Measurements from ENCODE around the gene COQ9. TPM values are rescaled to one million over a fixed set of nuclear protein-coding genes. Genes with fewer than 3 reads are reported as not detected.
"Not testable (repeated sequence)": the region's sequence is repeated elsewhere in the genome, so short reads cannot be mapped to it uniquely, and the experiment has no call there.

COQ9 gene
- polyA plus RNA-seq, 3 donors: 100 to 114 (median 114) TPM

DNA sequence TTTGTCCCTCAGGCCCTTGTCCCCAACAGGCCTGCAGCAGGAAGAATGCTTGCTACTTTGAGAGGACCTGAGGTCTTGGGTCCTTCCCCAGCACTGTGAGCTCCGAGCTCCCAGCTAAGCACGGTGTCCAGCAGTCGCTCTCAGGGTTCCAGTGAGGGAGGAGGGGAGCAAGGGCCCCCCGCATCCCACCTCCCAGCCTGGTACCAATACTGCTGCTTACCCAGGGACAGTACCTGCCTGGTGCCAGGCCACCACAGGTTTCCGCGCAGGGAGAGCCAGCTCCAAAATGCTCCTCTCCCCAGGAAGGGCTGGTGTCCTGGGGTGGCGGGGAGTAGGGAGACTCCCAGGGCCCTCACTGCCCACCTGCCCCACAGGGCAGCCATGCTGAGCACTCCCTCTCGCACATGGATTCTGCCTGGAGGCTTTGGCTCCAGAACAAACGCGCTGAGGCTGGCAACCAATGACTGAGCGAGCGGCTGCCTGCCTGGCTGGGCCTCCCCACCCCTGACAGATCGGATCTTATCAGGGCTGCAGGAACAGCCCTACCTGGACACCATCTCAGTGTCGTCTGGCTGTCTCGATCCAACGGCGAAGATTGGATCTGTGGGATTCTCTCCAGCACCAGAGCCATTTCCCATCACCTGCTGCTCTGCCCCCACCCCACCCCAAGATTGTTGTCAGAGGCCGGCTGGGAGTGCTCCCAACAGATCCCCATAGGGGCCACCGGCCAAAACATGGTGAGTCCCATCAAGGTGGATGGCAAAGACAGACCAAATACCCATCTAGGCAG lies 36.6 kb downstream of the COQ9 start:
- no peak for DNase-seq

DNA sequence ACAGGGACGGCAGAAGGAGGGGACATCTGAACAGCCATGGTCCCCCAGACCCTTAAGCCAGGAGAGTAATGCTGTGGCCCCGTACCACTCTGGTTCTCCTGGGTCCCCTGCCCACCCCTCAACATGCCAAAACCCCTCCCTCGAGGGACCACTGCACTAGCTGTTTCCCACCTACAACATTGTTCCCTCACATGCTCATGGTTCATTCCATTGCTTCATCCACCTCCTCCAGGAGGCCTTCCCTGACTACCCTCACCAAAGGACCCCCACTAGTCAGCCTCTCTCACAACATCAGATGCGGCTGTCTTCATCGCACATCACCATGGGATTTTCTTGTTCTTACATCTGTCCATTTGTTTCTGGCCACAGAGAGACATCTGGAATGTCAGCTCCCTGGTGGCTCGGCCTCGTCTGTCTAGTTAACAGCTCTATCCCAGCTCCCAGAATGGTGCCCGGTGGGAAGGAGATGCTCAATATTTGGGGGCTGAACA lies 37.3 kb downstream of the COQ9 start:
- DNase-seq: no peak

DNA sequence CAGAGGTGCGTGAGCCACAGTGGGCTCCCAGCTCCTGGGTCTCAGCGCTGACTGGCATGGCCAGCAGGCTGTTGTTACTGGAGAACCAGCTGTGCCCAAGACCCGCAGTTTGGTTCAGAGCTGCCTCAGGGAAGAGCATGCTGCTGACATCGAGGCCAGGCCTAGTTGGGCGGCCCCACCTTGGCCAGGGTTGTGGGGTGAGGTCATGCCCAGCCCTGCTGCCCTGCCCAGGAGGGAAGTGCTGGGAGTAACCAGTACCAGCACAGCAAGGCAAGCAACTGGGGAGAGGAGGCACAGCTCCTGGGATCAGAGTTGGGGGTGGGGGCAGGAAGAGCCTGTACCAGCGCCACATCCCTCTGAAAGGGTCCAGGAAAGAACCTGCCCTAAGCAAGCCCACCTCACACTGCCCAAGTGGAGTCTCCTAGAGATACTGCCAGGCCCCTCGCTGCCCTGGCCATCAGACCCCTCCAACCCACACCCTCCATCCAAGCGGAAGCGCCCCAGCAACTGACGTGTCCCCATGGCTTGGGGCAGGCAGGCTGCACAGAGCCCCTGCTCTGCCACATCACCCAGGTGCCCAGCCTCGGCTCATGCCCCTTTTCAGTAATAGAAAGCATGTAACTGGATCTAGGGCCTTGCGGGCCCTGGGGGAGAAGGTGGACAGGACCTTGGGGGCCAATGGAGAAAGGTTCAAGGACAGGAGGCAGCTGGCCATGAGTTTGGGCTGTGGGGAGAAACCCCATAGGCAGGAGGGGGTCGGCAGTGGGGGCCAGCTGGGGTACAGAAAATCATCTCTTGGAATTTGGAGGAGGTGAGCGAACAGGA lies 38.0 kb downstream of the COQ9 start:
- DNase-seq: no peak

DNA sequence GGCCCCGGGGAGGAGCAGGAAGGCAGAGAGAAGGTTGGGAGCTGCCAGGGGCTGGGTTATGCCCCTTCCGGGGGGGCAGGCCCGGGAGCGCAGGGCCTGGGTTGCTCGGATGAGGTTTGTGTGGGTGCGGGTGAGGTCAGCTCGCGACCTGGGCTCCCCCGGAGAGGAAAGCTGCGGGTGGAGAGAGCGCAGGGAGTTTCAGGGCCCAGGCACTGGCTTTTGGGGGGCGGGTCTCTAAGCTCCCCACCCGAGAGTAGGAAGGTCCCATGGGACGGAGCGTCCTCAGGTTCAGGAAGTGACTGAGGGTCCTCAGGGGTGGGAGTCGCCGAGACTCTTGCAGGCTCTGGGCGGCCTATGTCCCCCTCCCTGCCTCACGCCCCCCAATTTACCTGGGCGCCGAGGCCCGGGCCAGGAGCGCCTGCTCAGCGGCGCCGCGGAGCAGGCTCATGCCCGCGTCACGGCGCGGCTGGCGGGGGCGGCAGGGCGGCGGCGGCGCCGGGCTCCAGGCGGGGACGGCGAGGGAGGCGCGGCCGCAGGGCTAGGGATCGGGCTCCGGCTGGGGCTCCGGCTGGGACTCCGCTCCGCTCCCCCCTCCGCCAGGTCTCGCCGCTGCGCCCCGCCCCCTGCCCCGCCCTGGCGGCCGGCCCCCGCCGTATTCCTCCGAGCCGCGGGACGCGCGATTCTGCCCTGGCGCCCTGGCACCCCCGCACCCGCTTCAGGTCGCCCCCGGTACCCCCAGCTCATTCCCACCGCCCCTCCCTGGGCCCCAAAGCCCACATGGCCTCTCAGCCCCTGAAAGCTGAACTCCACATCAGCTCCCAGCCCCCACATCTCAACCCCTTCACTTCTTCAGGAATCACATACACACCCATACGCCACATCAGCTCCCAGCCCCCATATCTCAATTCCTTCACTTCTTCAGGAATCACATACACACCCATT lies 38.9 kb downstream of the COQ9 start, which contains the start of gene DOK4:
DOK4 (minus strand) TSS at position 578 of the 942 bp plus-strand sequence. CDS start 6,986 bp downstream, outside the sequence.
- peak; percentile 70 for DNase-seq

DNA sequence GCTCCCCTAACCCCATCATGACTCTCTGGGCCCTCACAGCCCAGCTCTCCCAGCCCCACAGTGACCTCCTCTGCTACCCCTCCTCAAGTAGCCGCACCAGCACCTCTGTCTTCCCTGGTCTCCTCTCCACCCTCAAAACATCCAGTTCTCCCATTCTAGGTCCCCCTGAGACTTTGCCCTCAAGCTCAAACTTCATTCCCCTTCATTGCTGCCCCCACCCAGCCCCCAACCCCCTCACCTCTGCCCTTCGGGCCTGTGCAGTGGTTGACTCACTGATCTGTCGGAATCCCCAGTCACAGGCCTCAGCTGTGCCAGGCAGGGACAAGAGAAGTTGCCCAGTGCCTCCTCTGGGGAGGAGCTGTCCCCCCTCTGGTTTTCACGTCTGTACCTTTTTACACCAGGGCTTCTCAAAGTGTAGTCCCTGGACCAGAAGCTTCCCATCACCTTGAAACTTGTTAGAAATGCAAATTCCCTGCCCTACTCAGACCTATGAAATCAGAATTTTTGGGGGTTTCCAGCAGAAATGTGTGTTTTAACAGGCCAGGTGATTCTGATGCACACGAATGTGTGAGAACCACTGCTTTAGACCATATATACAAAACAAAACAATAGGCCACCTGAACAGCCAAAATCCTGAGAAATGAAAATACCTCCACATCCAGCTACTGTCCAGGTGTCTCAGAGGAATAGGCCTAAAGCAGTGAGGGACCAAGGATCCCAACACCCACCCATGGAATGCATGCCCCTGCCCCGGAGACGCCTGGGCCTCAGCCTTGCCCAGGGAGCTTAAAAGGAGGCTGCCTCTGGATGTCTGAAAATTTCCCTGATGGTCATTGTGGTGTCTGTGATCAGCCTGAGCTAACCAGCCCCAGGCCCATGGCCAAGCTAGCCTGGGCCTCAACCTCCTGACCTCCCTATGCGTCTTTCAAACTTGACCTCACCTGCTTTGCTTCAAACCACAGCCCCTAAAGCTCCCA lies 39.9 kb downstream of the COQ9 start:
- DNase-seq: no peak

DNA sequence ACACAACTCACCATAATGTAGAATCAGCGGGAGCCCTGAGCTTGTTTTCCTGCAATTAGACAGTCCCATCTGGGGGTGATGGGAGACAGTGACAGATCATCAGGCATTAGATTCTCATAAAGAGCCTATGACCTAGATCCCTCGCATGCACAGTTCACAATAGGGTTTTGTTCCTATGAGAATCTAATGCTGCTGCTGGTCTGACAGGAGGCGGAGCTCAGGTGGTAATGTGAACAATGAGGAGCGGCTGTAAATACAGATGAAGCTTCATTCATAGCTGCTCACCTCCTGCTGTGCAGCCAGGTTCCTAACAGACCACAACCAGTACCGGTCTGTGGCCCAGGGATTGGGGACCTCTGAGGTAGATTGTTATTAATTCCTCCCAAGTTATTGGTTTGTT lies 42.0 kb downstream of the COQ9 start:
- no peak for DNase-seq

DNA sequence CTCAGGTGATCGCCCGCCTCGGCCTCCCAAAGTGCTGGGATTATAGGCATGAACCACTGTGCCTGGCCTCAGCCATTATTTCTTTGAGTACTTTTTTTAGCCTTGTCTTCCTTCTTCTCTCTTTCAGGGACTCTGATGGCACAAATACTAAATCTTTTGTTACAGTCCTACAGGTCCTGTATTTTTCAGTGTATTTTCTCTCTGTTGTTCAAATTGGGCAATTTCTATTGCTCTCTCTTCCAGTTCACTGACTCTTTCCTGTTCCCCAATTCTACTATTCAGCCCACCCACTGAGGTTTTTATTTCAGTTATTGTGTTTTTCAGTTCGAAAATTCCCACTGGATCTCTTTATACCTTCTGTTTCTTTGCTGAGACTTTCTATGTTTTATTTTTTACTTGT lies 46.5 kb downstream of the COQ9 start:
- no peak for DNase-seq

DNA sequence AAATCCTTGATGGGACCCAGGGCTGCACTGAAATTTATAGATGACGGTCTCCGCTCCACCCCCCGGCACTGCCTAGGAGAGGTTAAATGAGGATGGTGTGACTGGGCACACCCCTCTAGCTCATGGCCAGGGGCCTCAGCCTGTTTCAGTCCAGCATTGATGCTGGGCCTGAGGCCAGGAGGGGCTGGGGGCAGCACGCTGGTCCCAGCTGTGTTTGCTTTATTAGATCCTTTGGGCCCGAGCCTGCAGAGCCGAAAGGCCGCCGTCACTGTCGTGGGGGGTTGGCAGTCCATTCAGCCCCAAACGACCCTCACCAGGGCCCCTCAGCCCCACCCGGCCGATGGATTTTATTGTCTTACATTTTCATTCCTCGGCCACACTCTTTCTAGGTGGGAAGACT lies 49.8 kb downstream of the COQ9 start:
- no peak for DNase-seq

DNA sequence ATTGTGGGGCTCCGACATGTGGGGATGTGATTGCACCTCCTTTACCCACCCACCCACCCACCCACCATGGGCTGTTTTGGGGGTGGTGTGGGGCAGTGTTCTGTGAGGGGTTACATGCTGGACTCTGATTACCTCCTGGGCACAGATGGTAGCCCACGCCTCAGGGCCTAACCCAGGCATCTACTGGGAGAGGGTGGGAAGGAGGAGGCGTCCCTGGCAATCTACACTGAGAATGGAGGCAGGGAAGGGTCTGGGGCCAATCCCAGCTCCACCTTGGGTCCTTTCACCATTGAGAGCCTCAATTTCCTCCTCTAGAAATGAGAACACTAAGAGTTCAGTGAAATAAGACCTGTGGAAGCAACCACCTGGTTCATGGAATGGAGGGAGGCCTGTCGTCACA lies 50.8 kb downstream of the COQ9 start:
- DNase-seq: no peak

DNA sequence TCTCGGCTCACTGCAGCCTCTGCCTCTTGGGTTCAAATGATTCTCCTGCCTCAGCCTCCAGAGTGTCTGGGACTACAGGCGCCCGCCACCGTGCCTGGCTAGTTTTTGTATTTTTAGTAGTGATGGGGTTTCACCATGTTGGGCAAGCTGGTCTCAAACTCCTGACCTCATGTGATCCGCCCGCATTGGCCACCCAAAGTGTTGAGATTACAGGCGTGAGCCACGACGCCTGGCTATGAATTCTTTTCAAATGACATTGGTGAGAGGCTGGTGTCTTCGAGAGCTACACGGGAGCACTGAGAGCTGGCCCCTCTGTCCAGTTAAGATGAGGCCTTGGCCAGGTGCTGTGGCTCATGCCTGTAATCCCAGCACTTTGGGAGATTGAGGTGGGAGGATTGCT lies 52.7 kb downstream of the COQ9 start:
- not testable (repeated sequence) for DNase-seq

DNA sequence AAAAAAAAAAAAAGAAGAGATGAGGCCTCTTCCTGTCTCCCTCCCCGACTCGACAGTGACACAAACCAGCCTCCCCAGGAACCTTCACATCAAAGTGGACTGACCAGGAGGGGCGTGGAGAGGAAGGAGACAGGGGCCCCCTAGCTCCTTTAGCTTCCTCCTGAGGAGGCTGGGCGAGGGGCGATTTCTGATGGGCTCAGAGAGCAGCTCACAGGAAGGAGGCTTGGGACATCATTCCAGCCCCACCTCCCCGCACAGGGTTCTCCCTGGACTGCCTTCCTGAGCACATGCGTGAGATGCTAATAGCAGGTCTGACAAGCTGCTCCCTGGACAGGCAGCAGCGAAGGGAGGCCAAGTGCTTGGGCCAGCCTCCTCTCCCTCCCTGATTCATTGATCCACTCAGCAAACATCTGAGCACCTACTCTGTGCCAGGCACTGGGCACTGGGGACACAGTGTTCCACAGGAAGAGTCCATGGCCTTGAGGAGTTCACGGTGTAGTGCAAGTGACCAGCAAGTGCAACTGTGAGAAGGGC lies 53.4 kb downstream of the COQ9 start:
- DNase-seq: no peak

DNA sequence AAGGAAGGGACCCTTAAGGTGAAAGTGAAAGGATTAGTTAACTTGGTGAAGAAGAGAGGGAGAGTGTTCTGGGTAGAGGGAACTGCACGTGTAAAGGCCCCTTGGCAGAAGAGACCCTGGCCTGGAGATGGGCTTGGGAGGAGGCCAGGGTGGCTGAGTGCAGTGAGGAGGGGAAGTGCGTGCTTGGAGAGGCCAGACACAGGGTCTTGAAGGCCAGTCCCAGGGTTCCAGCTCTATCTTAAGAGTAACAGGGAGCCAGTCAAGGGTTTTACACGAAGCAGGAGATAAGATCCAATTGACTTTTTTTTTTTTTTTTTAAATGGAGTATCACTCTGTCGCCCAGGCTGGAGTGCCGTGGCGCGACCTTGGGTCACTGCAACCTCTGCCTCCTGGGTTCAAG lies 54.2 kb downstream of the COQ9 start:
- no peak for DNase-seq

DNA sequence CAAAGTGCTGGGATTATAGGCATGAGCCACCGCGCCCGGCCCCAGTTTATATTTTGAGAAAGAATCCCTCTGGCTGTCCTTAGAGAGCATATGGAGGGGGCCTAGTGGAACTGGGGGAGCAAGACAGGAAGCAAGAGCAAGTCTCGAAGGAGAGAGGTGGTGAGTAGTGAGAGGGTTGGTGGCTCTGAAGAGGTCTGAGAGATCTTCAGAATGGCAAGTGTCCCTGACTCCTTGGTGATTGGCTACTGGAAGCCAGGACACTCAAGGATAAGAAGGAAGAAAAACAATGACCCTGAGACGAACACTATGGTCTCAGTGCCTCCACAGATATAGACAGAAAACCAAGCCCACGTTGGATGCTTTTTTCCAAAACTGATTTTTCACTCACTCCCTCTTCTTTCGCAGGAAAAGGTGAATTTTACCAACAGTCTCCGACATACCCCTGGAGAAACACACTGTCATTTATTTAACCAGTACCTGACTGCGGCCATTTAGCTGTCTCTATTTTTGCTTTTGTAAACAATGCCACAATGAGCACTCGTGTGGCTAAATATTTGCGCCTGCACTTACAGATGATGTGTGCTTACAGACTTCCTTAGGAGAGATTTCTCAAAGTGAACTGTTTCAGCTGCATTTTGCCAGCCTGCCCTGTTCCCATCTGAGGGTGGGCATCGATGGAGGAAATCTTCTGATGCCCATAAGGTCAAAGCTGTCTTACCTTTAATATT lies 54.9 kb downstream of the COQ9 start:
- DNase-seq: no peak

DNA sequence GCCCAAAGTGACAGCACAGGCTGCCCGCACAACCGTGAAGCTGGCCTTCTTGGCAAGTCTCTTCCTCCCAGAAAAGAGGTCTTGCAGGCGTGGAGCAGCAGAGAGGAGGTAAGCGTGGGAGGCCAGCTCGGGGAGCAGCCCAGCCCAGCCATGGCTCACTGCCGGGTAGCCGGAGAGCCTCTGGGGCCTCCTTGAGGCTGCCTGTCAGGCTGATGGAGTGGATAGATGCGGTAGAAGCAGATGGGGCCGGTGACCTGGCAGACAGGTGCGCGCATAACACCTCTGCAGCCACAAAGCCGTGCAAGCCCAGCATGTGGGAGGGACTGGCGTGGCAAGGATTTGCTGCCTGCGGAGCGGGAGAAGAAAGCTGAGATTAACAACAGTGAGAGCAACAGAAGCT lies 56.1 kb downstream of the COQ9 start:
- DNase-seq: no peak

DNA sequence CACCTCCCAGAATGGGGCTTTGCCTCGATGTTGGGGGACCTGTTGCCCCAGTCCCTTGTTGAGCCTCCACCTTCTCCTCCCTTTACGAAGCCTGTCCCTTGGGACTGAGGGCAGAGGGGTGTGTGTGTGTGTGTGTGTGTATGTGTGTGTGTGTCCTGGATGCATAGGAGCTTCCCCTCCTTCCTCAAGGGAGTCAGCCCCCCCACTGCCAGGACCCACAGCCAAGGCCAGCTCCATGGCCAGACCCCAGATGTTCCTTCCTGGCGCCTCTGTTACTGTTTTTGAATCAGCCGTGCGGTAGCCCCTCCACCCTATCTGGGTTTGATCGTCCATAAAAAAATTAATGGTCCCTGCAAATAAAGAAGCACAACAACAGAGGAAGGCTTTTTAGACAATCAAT lies 56.7 kb downstream of the COQ9 start:
- DNase-seq: no peak

DNA sequence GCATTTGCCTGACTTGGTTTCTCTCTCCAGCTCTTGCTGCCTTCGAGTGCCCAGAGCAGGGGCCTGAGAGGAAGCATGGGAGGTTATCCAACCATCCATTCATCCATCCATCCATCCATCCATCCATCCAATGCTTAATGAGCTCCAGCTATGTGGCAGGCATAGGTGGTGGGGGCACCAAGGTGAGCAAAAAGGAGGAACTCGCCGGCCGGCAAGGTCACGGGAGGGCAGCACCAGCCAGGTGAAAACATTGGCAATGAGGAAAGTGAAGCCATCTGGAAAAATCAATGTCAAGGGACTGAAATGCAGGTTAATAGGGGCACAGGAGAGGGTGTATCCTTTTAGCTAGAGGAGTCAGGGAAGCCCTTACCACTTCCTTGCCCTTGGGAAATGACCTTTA lies 57.2 kb downstream of the COQ9 start:
- no peak for DNase-seq

DNA sequence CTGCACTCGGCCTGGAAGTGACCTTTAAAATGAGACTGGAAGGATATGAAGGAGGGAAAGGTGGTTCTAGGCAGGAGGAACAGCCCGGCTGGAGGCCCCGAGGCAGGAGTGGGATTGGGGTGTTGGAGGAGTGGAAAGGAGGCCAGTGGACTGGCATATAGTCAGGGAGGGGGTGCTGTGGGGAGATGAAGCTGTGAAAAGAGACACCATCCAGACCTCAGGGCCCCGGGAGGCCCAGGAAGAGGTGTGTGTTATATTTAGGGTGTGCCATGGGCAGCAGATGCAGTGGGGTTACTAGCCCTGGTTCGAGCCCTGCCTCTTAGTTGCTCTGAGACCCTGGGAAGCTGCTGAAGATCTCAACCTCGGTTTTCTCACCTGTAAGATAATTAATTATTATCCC lies 57.9 kb downstream of the COQ9 start:
- no peak for DNase-seq

DNA sequence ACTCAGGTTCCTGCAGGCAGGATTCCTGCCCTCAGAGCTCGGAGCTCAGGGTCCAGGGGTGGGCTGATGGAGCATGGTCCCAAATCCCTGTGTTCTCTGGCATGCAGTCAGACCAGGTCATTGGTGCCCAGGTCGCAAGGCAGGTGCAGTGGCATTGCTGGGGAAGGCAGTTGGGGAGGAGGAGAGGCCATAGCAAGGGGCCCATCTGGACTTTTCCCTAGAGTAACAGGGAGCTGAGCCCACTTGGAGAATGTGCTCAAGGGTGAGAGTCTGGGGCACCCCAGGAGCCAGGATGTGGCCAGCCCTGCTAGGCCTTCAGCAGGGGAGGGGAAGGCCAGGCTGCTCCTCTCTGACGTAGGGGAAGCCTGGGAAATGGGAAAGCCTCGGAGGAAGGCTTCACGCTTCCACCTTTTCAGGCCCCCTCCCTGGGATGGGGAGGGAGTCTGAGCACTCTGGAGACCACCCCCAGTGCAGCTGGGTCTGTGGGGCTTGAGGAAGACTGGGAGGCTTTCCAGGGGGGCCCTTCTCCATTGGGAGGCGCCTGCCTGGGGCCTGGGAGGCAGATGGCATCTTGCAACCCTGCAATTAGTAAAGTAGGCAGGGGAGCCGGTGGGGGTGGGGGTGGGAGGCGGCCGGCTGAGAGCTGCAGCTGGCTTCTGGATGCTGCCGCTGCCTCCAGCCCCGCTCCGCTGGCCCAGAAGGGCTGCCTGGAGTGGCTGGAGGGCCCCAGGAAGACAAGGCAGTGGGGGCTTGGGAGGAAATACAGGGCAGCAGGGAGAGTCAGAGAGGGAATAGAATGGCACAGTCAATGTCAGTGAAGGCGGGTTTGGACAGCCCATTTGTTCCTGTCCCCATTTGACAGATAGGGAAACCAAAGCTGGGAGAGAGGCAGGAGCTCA lies 60.1 kb downstream of the COQ9 start:
- no peak for DNase-seq

DNA sequence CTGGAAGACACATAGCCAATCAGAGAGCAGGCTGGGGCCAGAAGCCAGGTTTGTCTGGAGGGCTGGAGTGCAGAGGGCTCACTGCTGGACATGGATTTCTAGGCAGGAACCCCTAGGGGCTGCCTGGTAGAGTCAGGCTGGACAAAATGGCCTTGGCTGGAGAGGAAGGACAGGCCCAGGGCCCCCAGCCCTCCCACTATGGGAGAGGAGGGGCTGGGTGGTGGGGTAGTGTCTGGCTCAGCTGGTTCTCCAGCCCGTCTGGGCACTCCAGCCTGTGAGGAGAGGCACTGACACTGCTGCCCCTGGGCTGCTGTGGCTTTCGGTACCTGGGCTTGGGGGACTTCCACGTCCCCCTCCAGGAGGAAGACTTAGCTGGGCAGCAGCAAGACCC lies 60.8 kb downstream of the COQ9 start:
- DNase-seq: no peak
